ENCODE results near the gene TTC28. TPM values are rescaled to one million over a fixed set of nuclear protein-coding genes. Genes with fewer than 3 reads are reported as not detected.

Gene TTC28
- total RNA-seq, 4 donors from 2014 or later, result 35.1 to 138 (median 50.8) TPM

- Histone ChIP-seq H3K27ac (no peak overlapping the region), H3K36me3 (no peaks in the 10 kb centered on the region), H3K27me3 (no peaks in the 10 kb centered on the region), H3K4me3 (no peak overlapping the region), H3K9me3 (no peaks in the 10 kb centered on the region), H3K4me1 (peaks cover 0 to 25% (median 0%) of the 10 kb centered on the region in 3 donors)
- WGBS, 2 donors (ENCODE audit: low coverage in 1 of 2), result 66 to 80% methylated on average over 6 to 7 of the region's 7 CpGs
- no peak for ATAC-seq
- TF ChIP-seq CTCF (IDR thresholded peaks at IDR 0.05), result no peak
- no peak for TF ChIP-seq EP300 (IDR thresholded peaks at IDR 0.05)
- no peak for TF ChIP-seq POLR2AphosphoS5 (IDR thresholded peaks at IDR 0.05)
- no peak for TF ChIP-seq POLR2A (IDR thresholded peaks at IDR 0.05)
Measured at GRCh38 chr22:28344918-28345703, 334.5 kb downstream of the TTC28 start.

- no peak for ATAC-seq
- Histone ChIP-seq H3K4me1 (peaks cover 0 to 25% (median 0%) of the 10 kb centered on the region in 3 donors), H3K27ac (no peak overlapping the region), H3K9me3 (no peaks in the 10 kb centered on the region), H3K27me3 (no peaks in the 10 kb centered on the region), H3K36me3 (no peaks in the 10 kb centered on the region), H3K4me3 (no peak overlapping the region)
- TF ChIP-seq POLR2A (IDR thresholded peaks at IDR 0.05) (no peak), EP300 (IDR thresholded peaks at IDR 0.05) (no peak), POLR2AphosphoS5 (IDR thresholded peaks at IDR 0.05) (no peak), CTCF (IDR thresholded peaks at IDR 0.05) (no peak)
Measured at GRCh38 chr22:28341001-28341400, 338.6 kb downstream of the TTC28 start.

GRCh38 chr22:28333088-28333487, 346.6 kb downstream of the TTC28 start:
- TF ChIP-seq POLR2A (IDR thresholded peaks at IDR 0.05) (no peak), POLR2AphosphoS5 (IDR thresholded peaks at IDR 0.05) (no peak), CTCF (IDR thresholded peaks at IDR 0.05) (no peak), EP300 (IDR thresholded peaks at IDR 0.05) (no peak)
- Histone ChIP-seq H3K27me3 (no peaks in the 10 kb centered on the region), H3K27ac (no peak overlapping the region), H3K4me1 (peaks cover 0 to 36% (median 0%) of the 10 kb centered on the region in 3 donors), H3K4me3 (no peak overlapping the region), H3K9me3 (no peaks in the 10 kb centered on the region), H3K36me3 (no peaks in the 10 kb centered on the region)
- WGBS, 2 donors (ENCODE audit: low coverage in 1 of 2), result 44 to 52% methylated on average over 1 of the region's 1 CpG
- ATAC-seq, result no peak

- Histone ChIP-seq H3K27ac (no peak overlapping the region), H3K27me3 (no peaks in the 10 kb centered on the region), H3K9me3 (no peaks in the 10 kb centered on the region), H3K4me1 (peaks cover 0 to 36% (median 0%) of the 10 kb centered on the region in 3 donors), H3K4me3 (no peak overlapping the region), H3K36me3 (no peaks in the 10 kb centered on the region)
- WGBS, 2 donors (ENCODE audit: low coverage in 1 of 2), result 23 to 27% methylated on average over 1 of the region's 1 CpG
- TF ChIP-seq POLR2AphosphoS5 (IDR thresholded peaks at IDR 0.05) (no peak), CTCF (IDR thresholded peaks at IDR 0.05) (no peak), EP300 (IDR thresholded peaks at IDR 0.05) (no peak), POLR2A (IDR thresholded peaks at IDR 0.05) (no peak)
- ATAC-seq, result no peak
Measured at GRCh38 chr22:28332410-28332809, 347.2 kb downstream of the TTC28 start.

- ATAC-seq, result no peak
- no peak for TF ChIP-seq CTCF (IDR thresholded peaks at IDR 0.05)
- no peak for TF ChIP-seq POLR2A (IDR thresholded peaks at IDR 0.05)
- TF ChIP-seq EP300 (IDR thresholded peaks at IDR 0.05), result no peak
- no peak for TF ChIP-seq POLR2AphosphoS5 (IDR thresholded peaks at IDR 0.05)
- Histone ChIP-seq H3K9me3 (no peaks in the 10 kb centered on the region), H3K36me3 (no peaks in the 10 kb centered on the region), H3K27ac (no peak overlapping the region), H3K4me1 (peaks cover 0 to 36% (median 0%) of the 10 kb centered on the region in 3 donors), H3K27me3 (no peaks in the 10 kb centered on the region), H3K4me3 (no peak overlapping the region)
Measured at GRCh38 chr22:28331695-28332094, 347.9 kb downstream of the TTC28 start.

All from gastroesophageal sphincter (tissue), 4 donors.